IMR-90 (cell line): Measurements from ENCODE around the gene LSMEM2. TPM values are rescaled to one million over a fixed set of nuclear protein-coding genes. Genes with fewer than 3 reads are reported as not detected.

Experiments
- ATAC-seq: fragments of 200-7000 bp; cut with Tn5 transposase; 2 replicates; pipeline ENCODE4 v1.9.1; 2020; ENCODE audit warnings: low read depth, mild to moderate bottlenecking, moderate library complexity
- BruUV-seq: library from RNA; stranded (reverse); fragments of 400-500 nt; replicated peaks from 2 replicates; lab custom pipeline; 2021; lab: Mats Ljungman, UMichigan
- CTCF ChIA-PET: fragments of 300-600 bp; formaldehyde crosslinking; extraction: SDS; loops from one replicate; lab custom pipeline; 2021; ENCODE audit warnings: antibody characterized with exemption; lab: Yijun Ruan, JAX
- POLR2A ChIA-PET: fragments of 300-600 bp; sonication (Branson Sonifier 250); formaldehyde crosslinking; loops from one replicate; lab custom pipeline; 2022; ENCODE audit warnings: antibody characterized with exemption; ENCODE audit not compliant: unreplicated experiment; lab: Charles Lee
- DNase-seq: peaks from one replicate; pipeline ENCODE4 v3.0.0; 2013
- H2AFZ ChIP-seq: replicated peaks from 2 replicates; pipeline ENCODE3; 2013; ENCODE audit warnings: low read length, mild to moderate bottlenecking; ENCODE audit not compliant: poor library complexity
- H2AK5ac ChIP-seq: 2 replicates; pipeline ENCODE4 v1.6.1; 2013; ENCODE audit warnings: low read depth, low read length, inconsistent platforms
- H2AK9ac ChIP-seq: replicated peaks from 2 replicates; pipeline ENCODE3; 2013; ENCODE audit warnings: mild to moderate bottlenecking, low read depth, low read length, moderate library complexity; ENCODE audit not compliant: poor library complexity
- H2BK120ac ChIP-seq: 2 replicates; pipeline ENCODE4 v1.6.1; 2013; ENCODE audit warnings: low read depth, low read length, inconsistent platforms
- H2BK15ac ChIP-seq: 3 replicates; pipeline ENCODE4 v1.6.1; 2013; ENCODE audit warnings: low read depth, low read length, inconsistent platforms
- H2BK20ac ChIP-seq: 2 replicates; pipeline ENCODE4 v1.6.1; 2013; ENCODE audit warnings: low read depth, mild to moderate bottlenecking, inconsistent platforms, low read length, moderate library complexity
- H2BK5ac ChIP-seq: 2 replicates; pipeline ENCODE4 v1.6.1; 2013; ENCODE audit warnings: mild to moderate bottlenecking, low read depth, low read length, inconsistent platforms; ENCODE audit not compliant: poor library complexity, severe bottlenecking
- H3K14ac ChIP-seq: replicated peaks from 2 replicates; pipeline ENCODE4 v1.6.1; 2013; ENCODE audit warnings: low read depth, low read length, inconsistent platforms
- H3K18ac ChIP-seq: 2 replicates; pipeline ENCODE4 v1.6.1; 2013; ENCODE audit warnings: low read depth, low read length, control low read depth
- H3K23ac ChIP-seq: 2 replicates; pipeline ENCODE4 v1.6.1; 2013; ENCODE audit warnings: low read depth, low read length, inconsistent platforms
- H3K27ac ChIP-seq: 2 replicates; pipeline ENCODE4 v1.5.1; 2013; ENCODE audit warnings: mild to moderate bottlenecking, control low read depth, low read length; ENCODE audit not compliant: insufficient read depth
- H3K27me3 ChIP-seq: 2 replicates; pipeline ENCODE4 v1.6.1; 2013; ENCODE audit warnings: low read length; ENCODE audit not compliant: control insufficient read depth, insufficient read depth
- H3K36me3 ChIP-seq: 2 replicates; pipeline ENCODE4 v1.6.1; 2013; ENCODE audit warnings: low read length, mixed read lengths; ENCODE audit not compliant: control insufficient read depth, insufficient read depth
- H3K4ac ChIP-seq: 2 replicates; pipeline ENCODE4 v1.6.1; 2013; ENCODE audit warnings: low read depth, low read length, inconsistent platforms
- H3K4me1 ChIP-seq: 2 replicates; pipeline ENCODE4 v1.6.1; 2013; ENCODE audit warnings: low read length, mixed read lengths; ENCODE audit not compliant: control insufficient read depth, insufficient read depth
- H3K4me2 ChIP-seq: 2 replicates; pipeline ENCODE4 v1.6.1; 2013; ENCODE audit warnings: low read depth, mild to moderate bottlenecking, control low read depth, low read length, moderate library complexity
- H3K4me3 ChIP-seq: 2 replicates; pipeline ENCODE4 v1.5.1; 2013; ENCODE audit warnings: low read depth, mild to moderate bottlenecking, control low read depth, low read length, moderate library complexity; ENCODE audit not compliant: insufficient read depth
- H3K56ac ChIP-seq: 2 replicates; pipeline ENCODE4 v1.6.1; 2013; ENCODE audit warnings: low read length, inconsistent platforms; ENCODE audit not compliant: insufficient read depth; ENCODE audit errors: extremely low read depth
- H3K79me1 ChIP-seq, 2 experiments: 2 replicates each; pipeline ENCODE4 v1.6.1; 2013; ENCODE audit warnings: low read length in 2 of 2, inconsistent platforms in 1 of 2, low read depth in 1 of 2
- H3K9ac ChIP-seq: 2 replicates; pipeline ENCODE4 v1.6.1; 2013; ENCODE audit warnings: low read depth, low read length, control low read depth
- H3K9me1 ChIP-seq: 2 replicates; pipeline ENCODE4 v1.6.1; 2013; ENCODE audit warnings: low read length, inconsistent platforms; ENCODE audit not compliant: insufficient read depth
- H3K9me3 ChIP-seq: 2 replicates; pipeline ENCODE4 v1.6.1; 2013; ENCODE audit warnings: low read length; ENCODE audit not compliant: control insufficient read depth, insufficient read depth
- H4K20me1 ChIP-seq: 2 replicates; pipeline ENCODE4 v1.6.1; 2013; ENCODE audit warnings: low read length, inconsistent platforms; ENCODE audit not compliant: insufficient read depth
- H4K5ac ChIP-seq: 2 replicates; pipeline ENCODE4 v1.6.1; 2013; ENCODE audit warnings: mild to moderate bottlenecking, low read depth, low read length, control low read depth
- H4K8ac ChIP-seq, 2 experiments: 2 replicates each; pipeline ENCODE4 v1.6.1; 2013; ENCODE audit warnings: low read depth in 2 of 2, low read length in 2 of 2, control low read depth in 1 of 2, inconsistent platforms in 1 of 2
- H4K91ac ChIP-seq: 2 replicates; pipeline ENCODE4 v1.6.1; 2013; ENCODE audit warnings: low read depth, low read length, inconsistent platforms; ENCODE audit not compliant: insufficient read depth
- BHLHE40 ChIP-seq: fragments of 150-350 bp; IDR thresholded peaks from 2 replicates; pipeline ENCODE4 v1.6.1; 2016; ENCODE audit warnings: mild to moderate bottlenecking, low read depth, low read length
- CEBPB ChIP-seq: IDR thresholded peaks from 2 replicates; pipeline ENCODE4 v1.6.1; 2012; ENCODE audit warnings: low read depth, low read length, improper control_type of control experiment
- CHD1 ChIP-seq: IDR thresholded peaks from 2 replicates; pipeline ENCODE4 v1.6.1; 2012; ENCODE audit warnings: low read depth, low read length, improper control_type of control experiment
- MAFK ChIP-seq: IDR thresholded peaks from 2 replicates; pipeline ENCODE4 v1.6.1; 2012; ENCODE audit warnings: low read depth, low read length, improper control_type of control experiment
- MXI1 ChIP-seq: IDR thresholded peaks from 2 replicates; pipeline ENCODE4 v1.6.1; 2012; ENCODE audit warnings: low read depth, mild to moderate bottlenecking, low read length, moderate library complexity, borderline replicate concordance
- RAD21 ChIP-seq: IDR thresholded peaks from 2 replicates; pipeline ENCODE4 v1.6.1; 2012; ENCODE audit warnings: low read length, improper control_type of control experiment
- RCOR1 ChIP-seq: IDR thresholded peaks from 2 replicates; pipeline ENCODE4 v1.6.1; 2012; ENCODE audit warnings: mild to moderate bottlenecking, low read length, improper control_type of control experiment; ENCODE audit not compliant: insufficient replicate concordance
- WGBS, 2 experiments: methylation state at CpG; one replicate each; pipeline versions ENCODE4 v1.1.5 to v1.1.7; 2013; ENCODE audit warnings: missing lambda C conversion rate in 2 of 2; ENCODE audit not compliant: insufficient read length in 1 of 2; ENCODE audit errors: extremely low coverage in 2 of 2; 5-methylcytosine and 5-hydroxymethylcytosine counted together
- dilution Hi-C: fragments of 300-500 bp; cut with HindIII; formaldehyde crosslinking; loops from one replicate; pipeline ENCODE4 v1.14.3; 2018; ENCODE audit warnings: low sequenced_read_pairs; ENCODE audit not compliant: unreplicated experiment
- in situ Hi-C: fragments of 300-500 bp; cut with MboI; formaldehyde crosslinking; loops from 3 replicates; pipeline ENCODE4 v1.14.3; 2019; ENCODE audit warnings: low sequenced_read_pairs, inconsistent platforms, mixed read lengths
- intact Hi-C: fragments of 100-400 bp; cut with micrococcal nuclease; formaldehyde crosslinking; loops from 2 replicates; pipeline ENCODE4 v1.10.0; 2022
- polyA plus RNA-seq, 3 experiments: library from polyadenylated mRNA; depleted of rRNA; stranded (reverse); fragments of >200 nt; gene quantifications; 2 replicates each; pipeline ENCODE4 v1.2.3, GENCODE V29; 2012; ENCODE audit warnings: low replicate concordance in 1 of 3
- total RNA-seq: library from RNA; depleted of rRNA; stranded (reverse); fragments of >200 nt; gene quantifications from 2 replicates; pipeline ENCODE4 v1.2.3, GENCODE V29; 2012
- TF ChIP-seq, protein P1 (sequence below): fragments of 150-350 bp; IDR thresholded peaks from 2 replicates; pipeline ENCODE4 v1.6.1; 2017; ENCODE audit warnings: mild to moderate bottlenecking, antibody characterized with exemption, low read length, low read depth

The LSMEM2 gene
- total and polyA plus RNA-seq, 2 of the 4 experiments (the other 2 are of a cell fraction), result under 0.01 TPM; not detected in 1

- 64% methylated on average over 2 of the region's 4 CpGs; no CpG with 5 or more reads in 1 of the 2 experiments for WGBS, 2 experiments
Observed at GRCh38 chr3:50233176-50233575, 45.7 kb upstream of the LSMEM2 start.

More at GRCh38 chr3:50233176-50233575, 45.7 kb upstream of the LSMEM2 start:
- no peak overlapping the region for H3K9ac ChIP-seq
- no peak overlapping the region for H3K56ac ChIP-seq
- BruUV-seq, result no TSS peak
- ATAC-seq, result no peak
- no peaks in the 10 kb centered on the region for H3K27me3 ChIP-seq
- no peak for DNase-seq
- no peak overlapping the region for H3K27ac ChIP-seq
- no peak overlapping the region for H3K4me3 ChIP-seq
- no peak overlapping the region for H2AFZ ChIP-seq
- dilution Hi-C loops, result no loop called here
- no peak overlapping the region for H4K8ac ChIP-seq
- CTCF ChIA-PET, result interaction anchor here (0.6 kb wide), 1 partner anchor 29 kb away, joined by 5 read pairs; no protein-coding TSS in a partner anchor
- no peak overlapping the region for H3K23ac ChIP-seq
- H3K36me3 ChIP-seq, result no peaks in the 10 kb centered on the region
- H3K4ac ChIP-seq, result no peak overlapping the region
- no peak overlapping the region for H2AK9ac ChIP-seq
- intact Hi-C loops, result no loop called here
- no peak overlapping the region for H2BK5ac ChIP-seq
- peaks cover 20% of the 10 kb centered on the region for H4K20me1 ChIP-seq
- no peak overlapping the region for H2AK5ac ChIP-seq
- no peaks in the 10 kb centered on the region for H3K9me3 ChIP-seq
- no peak overlapping the region for H4K5ac ChIP-seq
- no peak overlapping the region for H3K18ac ChIP-seq
- peaks cover 0 to 11% of the 10 kb centered on the region in 2 experiments; a peak in 2 of 4 replicates for H3K79me1 ChIP-seq
- no peak overlapping the region for H2BK20ac ChIP-seq
- no peak overlapping the region for H3K14ac ChIP-seq
- in situ Hi-C loops, result no loop called here
- H3K4me2 ChIP-seq, result no peak overlapping the region
- peaks cover 10% of the 10 kb centered on the region; the same call in 1 of the 2 replicates for H3K9me1 ChIP-seq
- no peak overlapping the region for H2BK15ac ChIP-seq
- POLR2A ChIA-PET, result no interaction called here
- H3K4me1 ChIP-seq, result no peaks in the 10 kb centered on the region
- no peak overlapping the region for H2BK120ac ChIP-seq
- TF ChIP-seq RCOR1 (no peak), RAD21 (no peak), MXI1 (no peak), CHD1 (no peak), CEBPB (no peak), BHLHE40 (no peak), MAFK (no peak)
- TF ChIP-seq, protein P1, sequence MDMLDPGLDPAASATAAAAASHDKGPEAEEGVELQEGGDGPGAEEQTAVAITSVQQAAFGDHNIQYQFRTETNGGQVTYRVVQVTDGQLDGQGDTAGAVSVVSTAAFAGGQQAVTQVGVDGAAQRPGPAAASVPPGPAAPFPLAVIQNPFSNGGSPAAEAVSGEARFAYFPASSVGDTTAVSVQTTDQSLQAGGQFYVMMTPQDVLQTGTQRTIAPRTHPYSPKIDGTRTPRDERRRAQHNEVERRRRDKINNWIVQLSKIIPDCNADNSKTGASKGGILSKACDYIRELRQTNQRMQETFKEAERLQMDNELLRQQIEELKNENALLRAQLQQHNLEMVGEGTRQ, result no peak
- no peak overlapping the region for H4K91ac ChIP-seq
